Subcutaneous abdominal adipose tissue (tissue), 5 donors: Measurements from ENCODE around the gene SLC25A38.

ENCODE experiments used
- H3K27ac ChIP-seq: one replicate; pipeline ENCODE4 v1.7.0; 2013; ENCODE audit warnings: low read depth, mild to moderate bottlenecking, inconsistent platforms, low read length, moderate library complexity
- H3K27me3 ChIP-seq, 5 donors: one replicate each; pipeline ENCODE4 v1.7.0; 2013; ENCODE audit warnings: low read length in 5 of 5, inconsistent platforms in 1 of 5; ENCODE audit not compliant: control insufficient read depth in 5 of 5, insufficient read depth in 4 of 5
- H3K36me3 ChIP-seq, 5 donors: one replicate each; pipeline ENCODE4 v1.7.0; 2013; ENCODE audit warnings: low read length in 5 of 5; ENCODE audit not compliant: control insufficient read depth in 5 of 5, insufficient read depth in 5 of 5
- H3K4me1 ChIP-seq, 5 donors: one replicate each; pipeline ENCODE4 v1.7.0; 2013; ENCODE audit warnings: low read length in 5 of 5, mild to moderate bottlenecking in 3 of 5, moderate library complexity in 1 of 5; ENCODE audit not compliant: control insufficient read depth in 5 of 5, insufficient read depth in 5 of 5
- H3K4me3 ChIP-seq, 5 donors: one replicate each; pipeline ENCODE4 v1.7.0; 2013; ENCODE audit warnings: low read length in 5 of 5, low read depth in 1 of 5
- H3K9ac ChIP-seq, 5 donors: one replicate each; pipeline ENCODE4 v1.7.0; 2013; ENCODE audit warnings: low read length in 5 of 5, mild to moderate bottlenecking in 4 of 5, moderate library complexity in 3 of 5
- H3K9me3 ChIP-seq, 5 donors: one replicate each; pipeline ENCODE4 v1.7.0; 2013; ENCODE audit warnings: low read length in 5 of 5; ENCODE audit not compliant: control insufficient read depth in 5 of 5
- donor health status: healthy.
- donor health status: healthy.
- donor health status: healthy.
- donor health status: healthy.
- donor health status: healthy.

The SLC25A38 gene

DNA sequence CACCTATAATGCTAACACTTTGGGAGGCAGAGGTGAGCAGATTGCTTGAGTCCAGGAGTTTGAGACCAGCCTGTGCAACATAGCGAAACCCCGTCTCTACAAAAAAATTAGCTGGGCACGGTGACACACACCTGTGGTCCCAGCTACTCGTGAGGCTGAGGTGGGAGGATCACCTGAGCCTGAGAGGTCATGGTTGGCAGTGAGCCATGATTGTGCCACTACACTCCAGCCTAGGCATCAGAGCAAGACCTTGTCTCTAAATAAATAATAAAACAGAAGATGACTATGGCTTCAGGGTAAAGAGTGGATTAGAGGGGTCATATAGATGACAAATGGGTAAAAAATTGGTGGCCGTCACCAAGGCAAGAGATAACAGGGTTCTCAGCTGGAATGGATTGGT lies 3.1 kb downstream of the SLC25A38 start:
- Histone ChIP-seq H3K4me3 (no peak overlapping the region), H3K4me1 (peaks cover 0 to 24% (median 19%) of the 10 kb centered on the region in 5 donors), H3K27me3 (no peaks in the 10 kb centered on the region), H3K9me3 (no peaks in the 10 kb centered on the region), H3K27ac (no peak overlapping the region), H3K36me3 (peaks cover 5 to 20% (median 16%) of the 10 kb centered on the region in 5 donors), H3K9ac (no peak overlapping the region)

DNA sequence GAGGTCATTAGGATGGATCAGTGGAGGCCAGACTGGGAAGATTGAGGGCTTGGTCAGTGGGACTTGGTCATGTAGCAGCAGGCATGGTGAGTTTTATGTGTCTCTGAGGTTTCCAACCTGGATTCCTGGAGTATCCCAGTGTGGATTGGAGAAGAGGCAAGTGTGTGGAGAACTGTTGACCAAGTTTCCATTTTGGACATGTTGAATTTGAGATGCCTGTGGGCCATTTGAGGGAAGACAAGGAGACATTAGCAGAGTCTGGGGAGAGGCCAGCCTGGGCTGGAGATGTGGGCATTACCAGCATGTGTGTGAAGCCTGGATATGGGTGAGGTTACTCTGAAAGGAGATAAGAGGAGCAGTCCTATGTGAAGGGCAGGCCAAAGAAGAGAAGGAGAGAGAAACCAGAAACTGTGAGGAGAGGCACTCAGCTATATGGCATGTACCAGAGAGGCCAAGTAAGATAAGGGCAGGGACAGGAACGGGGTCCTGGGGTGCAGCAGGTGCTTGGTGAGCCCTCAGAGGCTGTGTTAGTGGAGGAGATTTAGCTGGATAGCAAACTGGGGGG lies 4.3 kb downstream of the SLC25A38 start:
- Histone ChIP-seq H3K4me1 (peaks cover 0 to 24% (median 19%) of the 10 kb centered on the region in 5 donors), H3K9ac (no peak overlapping the region), H3K4me3 (no peak overlapping the region), H3K27ac (no peak overlapping the region), H3K9me3 (no peaks in the 10 kb centered on the region), H3K36me3 (peaks cover 5 to 32% (median 24%) of the 10 kb centered on the region in 5 donors), H3K27me3 (no peaks in the 10 kb centered on the region)

DNA sequence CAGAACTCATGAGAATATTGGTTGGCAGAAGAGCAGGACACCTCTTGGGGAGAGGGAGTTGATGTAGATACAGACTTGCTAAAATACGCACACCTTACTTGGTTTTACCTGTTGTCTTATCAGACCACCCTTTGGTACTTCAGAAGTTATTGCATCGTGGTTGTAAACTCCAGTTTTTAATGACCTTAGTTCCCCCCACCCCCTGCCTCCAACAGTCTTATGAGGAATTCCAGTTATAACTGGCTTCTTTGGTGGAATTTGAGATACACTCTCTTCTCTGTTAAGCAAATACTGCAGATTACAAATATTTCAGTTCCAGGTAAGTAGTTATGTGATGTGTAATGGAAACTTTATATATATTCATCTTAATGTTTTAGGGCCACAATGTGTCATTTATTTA lies 5.0 kb downstream of the SLC25A38 start:
- Histone ChIP-seq H3K4me1 (peaks cover 0 to 20% (median 14%) of the 10 kb centered on the region in 5 donors), H3K36me3 (peaks cover 5 to 37% (median 28%) of the 10 kb centered on the region in 5 donors), H3K9me3 (no peaks in the 10 kb centered on the region), H3K9ac (no peak overlapping the region), H3K27ac (no peak overlapping the region), H3K27me3 (no peaks in the 10 kb centered on the region), H3K4me3 (no peak overlapping the region)

DNA sequence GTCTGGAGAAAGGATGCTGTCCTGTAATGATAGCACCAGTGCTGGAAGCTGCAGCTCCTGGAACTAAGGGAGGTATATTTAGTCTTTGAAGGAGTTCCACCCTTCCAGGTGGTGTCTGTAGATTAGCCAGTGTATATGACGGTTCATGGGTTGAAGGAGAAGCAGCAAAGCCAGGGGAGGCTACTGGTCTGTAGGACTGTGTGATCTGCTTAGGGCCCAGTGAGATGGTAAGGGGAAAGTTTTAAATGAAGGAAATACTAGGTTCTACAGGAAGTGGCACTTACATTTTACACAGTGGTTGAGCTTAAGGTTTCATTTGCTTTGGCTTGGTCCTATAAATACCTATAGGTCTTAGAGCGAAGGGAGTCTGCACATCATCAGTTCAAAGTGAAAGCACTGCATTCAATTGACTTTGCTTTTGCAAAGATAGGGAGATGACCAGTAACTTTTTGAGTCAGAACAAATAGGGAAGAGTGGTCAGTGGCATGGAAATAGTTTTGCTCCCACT lies 5.6 kb downstream of the SLC25A38 start:
- Histone ChIP-seq H3K27ac (no peak overlapping the region), H3K4me3 (no peak overlapping the region), H3K9me3 (no peaks in the 10 kb centered on the region), H3K4me1 (peaks cover 0 to 13% (median 9%) of the 10 kb centered on the region in 5 donors), H3K36me3 (peaks cover 8 to 44% (median 34%) of the 10 kb centered on the region in 5 donors), H3K27me3 (no peaks in the 10 kb centered on the region), H3K9ac (no peak overlapping the region)

DNA sequence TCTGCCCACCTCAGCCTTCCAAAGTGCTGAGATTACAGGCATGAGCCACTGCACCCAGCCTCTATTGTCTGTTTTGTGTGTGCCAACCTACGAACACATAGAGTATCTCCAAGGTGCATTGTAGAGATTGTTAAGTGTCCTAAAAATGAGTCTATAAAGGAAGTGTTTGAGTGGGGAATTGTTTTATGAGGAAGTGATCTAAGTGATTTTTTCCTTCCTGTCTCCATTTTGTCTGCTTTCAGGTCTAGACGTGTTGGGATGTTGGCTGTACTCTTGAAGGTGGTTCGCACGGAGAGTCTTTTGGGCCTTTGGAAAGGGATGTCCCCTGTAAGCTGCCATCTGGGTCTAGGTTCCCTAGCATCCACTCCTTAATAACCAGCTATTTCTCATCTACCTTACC lies 7.0 kb downstream of the SLC25A38 start:
- Histone ChIP-seq H3K27ac (no peak overlapping the region), H3K27me3 (no peaks in the 10 kb centered on the region), H3K4me3 (no peak overlapping the region), H3K36me3 (peaks cover 18 to 57% (median 40%) of the 10 kb centered on the region in 5 donors), H3K4me1 (peaks cover 0 to 4% (median 0%) of the 10 kb centered on the region in 5 donors), H3K9me3 (no peaks in the 10 kb centered on the region), H3K9ac (no peak overlapping the region)

DNA sequence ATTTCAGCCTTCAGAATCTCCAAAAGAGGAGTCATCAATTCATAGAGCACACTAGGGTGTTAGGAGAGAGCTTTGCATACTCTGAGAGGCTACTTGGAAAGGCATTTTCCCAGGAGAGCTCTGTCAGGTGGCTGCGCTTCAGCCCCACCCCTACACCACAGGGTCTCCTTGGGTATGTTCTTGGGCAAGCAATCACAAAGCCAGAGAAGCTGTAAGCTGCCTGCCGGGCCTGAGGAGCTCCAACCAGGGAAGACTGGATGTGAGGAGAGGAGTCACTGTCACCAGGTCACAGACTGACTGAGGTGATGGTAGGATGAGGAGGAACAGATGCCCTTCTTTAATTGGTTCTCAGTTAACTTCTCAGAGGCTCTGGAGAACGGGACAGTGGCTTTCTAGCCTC lies 13.5 kb downstream of the SLC25A38 start:
- no peak overlapping the region for H3K9ac ChIP-seq
- no peaks in the 10 kb centered on the region for H3K4me1 ChIP-seq
- no peak overlapping the region for H3K27ac ChIP-seq
- no peaks in the 10 kb centered on the region for H3K9me3 ChIP-seq
- H3K4me3 ChIP-seq, result no peak overlapping the region
- H3K36me3 ChIP-seq, result peaks cover 20 to 68% (median 38%) of the 10 kb centered on the region in 5 donors
- no peaks in the 10 kb centered on the region for H3K27me3 ChIP-seq

DNA sequence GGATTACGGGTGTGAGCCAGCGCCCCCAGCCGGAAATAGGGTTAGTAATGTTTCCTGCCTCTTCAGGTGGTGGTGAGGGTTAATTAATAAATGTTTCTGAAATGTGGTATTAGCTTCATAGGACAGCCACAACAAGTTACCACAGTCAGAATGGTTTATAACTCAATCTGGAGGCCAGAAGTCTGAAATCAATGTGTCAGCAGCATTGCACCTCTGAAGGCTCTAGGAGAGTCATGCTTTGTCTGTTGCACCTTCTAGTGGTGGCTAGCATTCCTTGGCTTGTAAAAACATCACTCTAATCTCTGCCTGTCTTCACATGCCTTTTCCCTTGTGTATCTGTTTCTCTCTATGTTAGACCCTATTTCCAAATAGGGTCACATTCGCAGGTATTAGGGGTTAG lies 15.5 kb downstream of the SLC25A38 start:
- Histone ChIP-seq H3K4me1 (no peaks in the 10 kb centered on the region), H3K27ac (no peak overlapping the region), H3K9ac (no peak overlapping the region), H3K4me3 (no peak overlapping the region), H3K9me3 (no peaks in the 10 kb centered on the region), H3K27me3 (no peaks in the 10 kb centered on the region), H3K36me3 (peaks cover 19 to 49% (median 28%) of the 10 kb centered on the region in 5 donors)

DNA sequence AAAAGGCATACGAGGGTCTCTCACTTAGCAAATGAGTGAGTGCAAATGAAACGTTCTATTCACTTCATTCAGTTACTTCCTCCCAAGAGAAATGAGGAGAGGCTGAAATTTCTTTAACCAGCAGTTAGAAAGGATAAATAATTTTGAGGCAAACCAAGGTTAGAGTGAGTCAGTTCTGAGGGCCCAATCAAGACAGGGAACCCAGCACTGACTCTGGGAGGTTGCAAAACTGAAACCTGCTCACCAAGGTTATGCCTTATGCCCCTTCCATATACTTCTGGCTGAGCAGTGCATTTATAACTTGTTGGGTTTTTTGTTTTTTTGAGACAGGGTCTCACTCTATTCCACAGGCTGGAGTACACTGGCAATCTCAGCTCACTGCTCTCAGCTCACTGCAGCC lies 18.8 kb downstream of the SLC25A38 start:
- Histone ChIP-seq H3K9ac (no peak overlapping the region), H3K4me1 (peaks cover 0 to 14% (median 10%) of the 10 kb centered on the region in 5 donors), H3K9me3 (no peaks in the 10 kb centered on the region), H3K27me3 (no peaks in the 10 kb centered on the region), H3K27ac (no peak overlapping the region), H3K36me3 (peaks cover 5 to 19% (median 10%) of the 10 kb centered on the region in 5 donors), H3K4me3 (no peak overlapping the region)

DNA sequence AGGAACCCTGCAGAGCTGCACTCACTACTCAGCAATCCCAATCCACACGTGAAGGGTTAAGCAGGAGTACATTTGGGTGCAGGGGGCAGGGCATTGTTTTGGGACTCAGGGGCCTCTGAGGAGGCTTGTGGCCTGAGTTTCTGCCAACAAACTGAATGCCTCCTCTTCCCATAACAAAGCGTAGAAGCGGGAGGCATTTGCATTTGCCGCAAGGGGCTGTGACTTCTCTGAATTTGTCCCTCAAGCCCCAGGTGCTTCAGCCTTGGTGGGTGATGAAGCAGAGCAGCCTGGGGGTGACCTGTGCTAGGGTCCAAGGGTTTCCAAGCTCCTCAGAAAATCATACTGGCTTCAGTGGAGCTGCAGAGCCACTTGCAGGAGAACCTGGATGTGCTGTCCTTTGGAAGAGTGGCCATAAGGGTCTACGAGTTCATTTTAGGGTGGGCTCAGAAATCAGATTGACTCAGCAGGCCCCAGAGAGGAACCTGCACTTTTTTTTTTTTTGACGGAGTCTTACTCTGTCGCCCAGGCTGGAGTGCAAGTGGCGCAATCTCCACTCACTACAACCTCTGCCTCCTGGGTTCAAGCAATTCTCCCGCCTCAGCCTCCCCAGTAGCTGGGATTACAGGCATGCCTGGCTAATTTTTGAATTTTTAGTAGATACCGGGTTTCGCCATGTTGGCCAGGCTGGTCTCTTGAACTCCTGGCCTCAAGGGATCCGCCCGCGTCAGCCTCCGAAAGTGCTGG lies 21.9 kb downstream of the SLC25A38 start:
- no peaks in the 10 kb centered on the region for H3K27me3 ChIP-seq
- H3K9me3 ChIP-seq, result no peaks in the 10 kb centered on the region
- peaks cover 4 to 29% (median 24%) of the 10 kb centered on the region in 5 donors for H3K4me1 ChIP-seq
- no peak overlapping the region for H3K9ac ChIP-seq
- H3K27ac ChIP-seq, result no peak overlapping the region
- H3K36me3 ChIP-seq, result peaks cover 3 to 21% (median 15%) of the 10 kb centered on the region in 5 donors
- H3K4me3 ChIP-seq, result peak overlapping the region in 1 of 5 donors; percentile 90

DNA sequence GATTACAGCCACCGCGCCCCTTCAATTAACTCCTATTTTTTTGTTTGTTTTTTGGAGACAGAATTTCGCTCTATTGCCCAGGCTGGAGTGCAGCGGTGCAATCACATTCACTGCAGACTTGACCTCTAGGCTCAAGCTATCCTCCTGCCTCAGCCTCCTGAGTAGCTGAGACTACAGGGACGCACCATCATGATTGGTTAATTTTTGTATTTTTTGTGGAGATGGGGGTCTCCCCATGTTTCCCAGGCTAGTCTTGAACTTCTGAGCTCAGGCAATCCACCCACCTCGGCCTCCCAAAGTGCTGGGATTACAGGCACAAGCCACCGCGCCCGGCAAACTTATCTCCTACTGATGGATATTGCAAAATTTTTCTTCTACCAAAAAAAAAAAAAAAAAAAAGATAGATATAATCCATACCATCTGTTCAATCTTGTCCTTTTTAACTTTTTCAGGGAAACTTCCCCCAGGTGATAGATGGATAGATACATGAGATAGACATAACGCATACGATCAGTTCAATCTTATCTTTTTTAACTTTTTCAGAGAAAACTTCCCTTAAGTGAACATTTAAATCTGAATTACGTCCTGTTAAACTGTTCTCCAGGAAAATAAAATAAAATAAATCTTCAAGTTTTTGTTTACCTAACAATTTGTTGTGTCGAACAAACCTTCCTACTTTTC lies 22.7 kb downstream of the SLC25A38 start:
- no peaks in the 10 kb centered on the region for H3K27me3 ChIP-seq
- peaks cover 3 to 28% (median 22%) of the 10 kb centered on the region in 5 donors for H3K36me3 ChIP-seq
- H3K9me3 ChIP-seq, result no peaks in the 10 kb centered on the region
- peak overlapping the region; percentile 84 for H3K27ac ChIP-seq
- H3K4me1 ChIP-seq, result peaks cover 4 to 30% (median 24%) of the 10 kb centered on the region in 5 donors
- peak overlapping the region; percentile 90 to 96 (median 90) for H3K4me3 ChIP-seq
- H3K9ac ChIP-seq, result peak overlapping the region in 4 of 5 donors; percentile 67 to 92 (median 91)
